Nephron (organoid): ENCODE measurements around the gene CARD14.

Experiments used
- H3K27ac Mint-ChIP-seq, 3 experiments: 2 replicates each; pipeline ENCODE4 v1.8.0; 2020; ENCODE audit warnings: mixed read lengths in 3 of 3, mild to moderate bottlenecking in 2 of 3, moderate library complexity in 1 of 3
- H3K27me3 Mint-ChIP-seq: 2 replicates; pipeline ENCODE4 v1.8.0; 2021; ENCODE audit warnings: low read depth, mild to moderate bottlenecking, moderate library complexity, mixed read lengths
- H3K36me3 Mint-ChIP-seq: 2 replicates; pipeline ENCODE4 v1.8.0; 2020; ENCODE audit warnings: low read depth, mixed read lengths
- H3K4me1 Mint-ChIP-seq: 2 replicates; pipeline ENCODE4 v1.8.0; 2020; ENCODE audit warnings: mixed read lengths
- H3K4me3 Mint-ChIP-seq, 3 experiments: 2 replicates each; pipeline ENCODE4 v1.8.0; 2020; ENCODE audit warnings: mild to moderate bottlenecking in 3 of 3, mixed read lengths in 3 of 3, moderate library complexity in 2 of 3
- H3K9me3 Mint-ChIP-seq: 2 replicates; pipeline ENCODE4 v1.8.0; 2020; ENCODE audit warnings: mixed read lengths
- TF ChIP-seq, protein P1 (sequence below), 3 experiments: fragments of 200-600 bp; sonication (generic); IDR thresholded peaks; one replicate each; pipeline ENCODE4 v1.5.0; 2021; ENCODE audit warnings: antibody characterized with exemption in 3 of 3; ENCODE audit not compliant: unreplicated experiment in 3 of 3

Gene CARD14

DNA sequence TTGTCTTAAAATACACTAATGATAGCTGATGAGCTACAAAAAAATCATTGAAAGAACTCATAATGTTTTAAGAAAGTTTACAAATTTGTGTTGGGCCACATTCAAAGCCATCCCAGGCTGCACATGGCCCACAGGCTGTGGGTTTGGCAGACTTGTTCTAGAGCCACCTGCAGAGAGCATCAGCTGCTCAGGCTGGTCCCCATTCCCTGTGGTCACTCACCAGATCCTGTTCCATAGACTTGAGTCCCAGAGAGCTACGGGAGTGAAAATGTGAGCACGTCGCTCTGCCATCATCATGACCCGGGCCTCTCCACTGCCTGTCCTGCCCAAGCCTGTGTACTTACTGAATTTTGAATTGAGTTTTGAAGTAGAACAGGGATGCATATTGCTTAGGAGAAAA, 57.3 kb downstream of the CARD14 start:
- H3K27ac Mint-ChIP-seq, result no peak overlapping the region
- H3K36me3 Mint-ChIP-seq, result peaks cover 41% of the 10 kb centered on the region
- no peaks in the 10 kb centered on the region for H3K4me1 Mint-ChIP-seq
- H3K27me3 Mint-ChIP-seq, result no peaks in the 10 kb centered on the region
- peaks cover 13% of the 10 kb centered on the region for H3K9me3 Mint-ChIP-seq
- no peak overlapping the region for H3K4me3 Mint-ChIP-seq
- TF ChIP-seq, protein P1, sequence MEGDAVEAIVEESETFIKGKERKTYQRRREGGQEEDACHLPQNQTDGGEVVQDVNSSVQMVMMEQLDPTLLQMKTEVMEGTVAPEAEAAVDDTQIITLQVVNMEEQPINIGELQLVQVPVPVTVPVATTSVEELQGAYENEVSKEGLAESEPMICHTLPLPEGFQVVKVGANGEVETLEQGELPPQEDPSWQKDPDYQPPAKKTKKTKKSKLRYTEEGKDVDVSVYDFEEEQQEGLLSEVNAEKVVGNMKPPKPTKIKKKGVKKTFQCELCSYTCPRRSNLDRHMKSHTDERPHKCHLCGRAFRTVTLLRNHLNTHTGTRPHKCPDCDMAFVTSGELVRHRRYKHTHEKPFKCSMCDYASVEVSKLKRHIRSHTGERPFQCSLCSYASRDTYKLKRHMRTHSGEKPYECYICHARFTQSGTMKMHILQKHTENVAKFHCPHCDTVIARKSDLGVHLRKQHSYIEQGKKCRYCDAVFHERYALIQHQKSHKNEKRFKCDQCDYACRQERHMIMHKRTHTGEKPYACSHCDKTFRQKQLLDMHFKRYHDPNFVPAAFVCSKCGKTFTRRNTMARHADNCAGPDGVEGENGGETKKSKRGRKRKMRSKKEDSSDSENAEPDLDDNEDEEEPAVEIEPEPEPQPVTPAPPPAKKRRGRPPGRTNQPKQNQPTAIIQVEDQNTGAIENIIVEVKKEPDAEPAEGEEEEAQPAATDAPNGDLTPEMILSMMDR (IDR thresholded peaks at IDR 0.05; ENCODE audit: unreplicated experiment in 3 of 3), result no peak

DNA sequence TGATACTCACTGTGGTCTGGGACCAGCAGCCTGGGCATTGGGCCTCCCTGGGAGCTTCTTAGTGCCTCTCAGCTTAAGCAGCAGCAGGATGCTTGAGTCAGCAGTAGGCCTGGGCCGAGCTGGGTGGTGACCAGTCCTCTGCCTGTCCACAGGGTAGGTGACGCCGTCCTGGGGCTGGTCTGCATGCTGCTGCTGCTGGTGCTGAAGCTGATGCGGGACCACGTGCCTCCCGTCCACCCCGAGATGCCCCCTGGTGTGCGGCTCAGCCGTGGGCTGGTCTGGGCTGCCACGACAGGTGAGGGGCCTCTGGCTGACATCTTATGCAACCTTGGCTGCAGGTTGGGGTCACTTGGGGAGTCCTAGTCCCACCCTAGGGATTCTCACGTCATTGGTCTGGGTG, 57.8 kb downstream of the CARD14 start:
- Mint-ChIP-seq H3K9me3 (peaks cover 17% of the 10 kb centered on the region), H3K27me3 (no peaks in the 10 kb centered on the region), H3K4me3 (no peak overlapping the region), H3K4me1 (no peaks in the 10 kb centered on the region), H3K27ac (no peak overlapping the region), H3K36me3 (peaks cover 46% of the 10 kb centered on the region)
- TF ChIP-seq, protein P1 (IDR thresholded peaks at IDR 0.05; ENCODE audit: unreplicated experiment in 3 of 3), result no peak

DNA sequence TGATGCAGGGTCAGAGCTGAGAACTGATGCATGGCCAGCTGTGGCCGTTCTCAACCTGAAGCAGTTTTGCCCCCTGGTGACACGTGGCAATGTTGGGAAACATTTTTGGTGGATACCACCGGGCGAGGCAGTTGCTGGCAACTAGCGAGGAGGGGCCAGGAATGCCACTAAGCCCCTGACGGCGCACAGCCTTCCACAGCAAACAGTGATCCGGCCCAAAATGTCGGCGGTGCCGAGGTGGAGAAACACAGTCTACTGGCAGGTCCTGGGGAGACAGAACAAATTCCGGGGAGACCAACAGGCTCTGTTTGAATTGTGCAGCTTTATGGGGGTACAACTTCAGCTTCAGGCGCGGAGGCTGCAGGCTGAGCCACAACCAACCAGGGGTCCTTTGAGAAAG, 58.6 kb downstream of the CARD14 start:
- H3K36me3 Mint-ChIP-seq, result peaks cover 53% of the 10 kb centered on the region
- TF ChIP-seq, protein P1 (IDR thresholded peaks at IDR 0.05; ENCODE audit: unreplicated experiment in 3 of 3), result no peak
- no peaks in the 10 kb centered on the region for H3K4me1 Mint-ChIP-seq
- no peak overlapping the region for H3K4me3 Mint-ChIP-seq
- peaks cover 21% of the 10 kb centered on the region for H3K9me3 Mint-ChIP-seq
- no peak overlapping the region for H3K27ac Mint-ChIP-seq
- H3K27me3 Mint-ChIP-seq, result no peaks in the 10 kb centered on the region

DNA sequence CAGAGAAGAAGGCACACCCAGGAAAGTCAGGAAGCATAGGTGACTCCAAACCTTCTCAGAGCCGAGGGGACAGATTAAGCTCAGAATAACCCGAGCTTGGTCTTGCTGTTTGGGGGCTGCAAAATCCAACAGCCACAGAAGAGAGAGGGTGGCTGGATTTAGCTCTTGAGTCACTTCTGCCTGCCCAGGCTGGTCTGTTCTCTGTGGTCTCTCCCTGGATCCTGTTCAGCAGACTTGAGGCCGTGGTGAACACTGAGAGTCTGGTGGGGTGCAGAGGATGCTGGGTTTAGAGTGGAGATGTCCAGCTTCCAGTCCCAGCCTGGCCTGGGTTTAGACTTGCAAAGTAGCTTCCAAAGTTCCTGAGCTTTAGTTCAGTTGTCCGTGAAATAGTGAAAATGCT, 59.2 kb downstream of the CARD14 start:
- H3K4me1 Mint-ChIP-seq, result no peaks in the 10 kb centered on the region
- H3K27ac Mint-ChIP-seq, result no peak overlapping the region
- H3K27me3 Mint-ChIP-seq, result no peaks in the 10 kb centered on the region
- TF ChIP-seq, protein P1 (IDR thresholded peaks at IDR 0.05; ENCODE audit: unreplicated experiment in 3 of 3), result no peak
- peaks cover 26% of the 10 kb centered on the region for H3K9me3 Mint-ChIP-seq
- H3K4me3 Mint-ChIP-seq, result no peak overlapping the region
- peaks cover 57% of the 10 kb centered on the region for H3K36me3 Mint-ChIP-seq

DNA sequence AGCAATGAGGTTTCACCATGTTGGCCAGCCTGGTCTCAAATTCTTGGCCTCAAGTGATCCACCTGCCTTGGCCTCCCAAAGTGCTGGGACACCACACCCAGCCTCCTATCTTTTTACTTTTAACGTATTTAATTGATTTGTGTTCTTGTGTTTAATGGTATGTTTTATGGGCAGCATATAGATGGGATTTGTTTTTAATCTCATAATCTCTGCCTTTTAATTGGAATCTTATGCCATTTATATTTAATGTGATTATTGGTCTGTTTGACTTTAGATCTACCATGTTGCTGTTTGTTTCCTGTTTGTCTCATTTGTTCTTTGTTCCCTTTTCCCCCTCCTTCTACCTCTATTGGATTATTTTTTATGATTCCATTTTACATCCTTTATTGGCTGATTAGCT, 62.6 kb downstream of the CARD14 start:
- TF ChIP-seq, protein P1 (IDR thresholded peaks at IDR 0.05; ENCODE audit: unreplicated experiment in 3 of 3), result no peak
- no peak overlapping the region for H3K27ac Mint-ChIP-seq
- H3K27me3 Mint-ChIP-seq, result no peaks in the 10 kb centered on the region
- H3K4me1 Mint-ChIP-seq, result no peaks in the 10 kb centered on the region
- peaks cover 75% of the 10 kb centered on the region for H3K36me3 Mint-ChIP-seq
- H3K9me3 Mint-ChIP-seq, result peaks cover 32% of the 10 kb centered on the region
- no peak overlapping the region for H3K4me3 Mint-ChIP-seq

DNA sequence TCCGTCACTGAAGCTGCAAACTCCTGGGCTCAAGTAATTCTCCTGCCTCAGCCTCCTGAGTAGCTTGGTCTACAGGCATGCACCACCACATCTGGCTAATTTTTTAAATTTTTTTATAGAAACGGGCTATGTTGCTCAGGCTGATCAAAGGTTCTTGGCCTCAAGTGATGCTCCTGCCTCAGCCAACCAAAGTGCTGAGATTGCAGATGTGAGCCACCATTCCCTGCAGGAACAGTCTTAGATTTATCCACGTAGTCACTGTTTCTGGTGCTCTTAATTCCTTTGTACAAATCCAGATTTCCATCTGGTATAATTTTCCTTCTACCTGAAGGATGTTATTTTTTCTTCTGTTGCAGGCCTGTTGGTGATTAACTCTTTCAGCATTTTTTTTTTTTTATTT, 63.4 kb downstream of the CARD14 start:
- Mint-ChIP-seq H3K27me3 (no peaks in the 10 kb centered on the region), H3K4me1 (no peaks in the 10 kb centered on the region), H3K9me3 (peaks cover 32% of the 10 kb centered on the region), H3K36me3 (peaks cover 81% of the 10 kb centered on the region), H3K4me3 (no peak overlapping the region), H3K27ac (no peak overlapping the region)
- TF ChIP-seq, protein P1 (IDR thresholded peaks at IDR 0.05; ENCODE audit: unreplicated experiment in 3 of 3), result no peak
